Endothelial cell of umbilical vein (primary cell): ENCODE measurements around the gene PTPRF. TPM values are rescaled to one million over a fixed set of nuclear protein-coding genes. Genes with fewer than 3 reads are reported as not detected.

Experiments used
- BruUV-seq: library from RNA; stranded (reverse); fragments of 400-500 nt; replicated peaks from 2 replicates; lab custom pipeline; 2021; lab: Mats Ljungman, UMichigan
- CTCF ChIA-PET: fragments of 300-600, 350-600 bp; sonication (Branson Sonifier 250); formaldehyde crosslinking; loops from one replicate; lab custom pipeline; 2021; ENCODE audit warnings: antibody characterized with exemption, inconsistent platforms; lab: Charles Lee
- POLR2A ChIA-PET: fragments of 300-600, 350-600 bp; sonication (Branson Sonifier 250); formaldehyde crosslinking; loops from one replicate; lab custom pipeline; 2021; ENCODE audit warnings: antibody characterized with exemption, inconsistent platforms; lab: Charles Lee
- DNase-seq: peaks from one replicate; pipeline ENCODE4 v3.0.0-alpha.2; 2011; ENCODE audit warnings: low read depth, low spot score
- FAIRE-seq: peaks from 2 replicates; lab custom pipeline; 2011; peaks lifted over from hg19 to GRCh38; lab: Jason Lieb, UNC
- H2AFZ ChIP-seq: 2 replicates; pipeline ENCODE4 v1.6.0; 2012; ENCODE audit warnings: low read depth, low read length, control low read depth, inconsistent platforms
- H3K27ac ChIP-seq: 2 replicates; pipeline ENCODE4 v1.5.1; 2011; ENCODE audit warnings: low read depth, mild to moderate bottlenecking, control low read depth, low read length, moderate library complexity; ENCODE audit not compliant: insufficient read depth
- H3K27me3 ChIP-seq, 2 experiments: 2 replicates each; pipeline versions ENCODE4 v1.6.0 to v1.6.1; 2011; ENCODE audit warnings: low read length in 2 of 2, mixed read lengths in 1 of 2; ENCODE audit not compliant: control insufficient read depth in 2 of 2, insufficient read depth in 2 of 2
- H3K36me3 ChIP-seq, 2 experiments: 2 replicates in 1 of 2; 3 replicates in 1 of 2; pipeline ENCODE4 v1.5.1; 2011; ENCODE audit warnings: low read length in 2 of 2, mild to moderate bottlenecking in 1 of 2, moderate library complexity in 1 of 2; ENCODE audit not compliant: control insufficient read depth in 2 of 2, insufficient read depth in 2 of 2; ENCODE audit errors: extremely low read depth in 1 of 2
- H3K4me1 ChIP-seq: 3 replicates; pipeline ENCODE4 v1.5.1; 2011; ENCODE audit warnings: mild to moderate bottlenecking, low read length; ENCODE audit not compliant: control insufficient read depth, insufficient read depth; ENCODE audit errors: extremely low read depth
- H3K4me2 ChIP-seq: 2 replicates; pipeline ENCODE4 v1.6.1; 2011; ENCODE audit warnings: low read length, control low read depth, mixed read lengths; ENCODE audit not compliant: insufficient read depth
- H3K4me3 ChIP-seq, 3 experiments: fragments of 200-600 bp in 1 of 3; sonication (generic), shearing (Covaris generic) in 1 of 3; replicated peaks in 1 of 3; 2 replicates each; pipeline ENCODE4 v1.5.1; 2011 to 2016; ENCODE audit warnings: control low read depth in 3 of 3, low read length in 3 of 3, mild to moderate bottlenecking in 2 of 3, inconsistent platforms in 1 of 3, low read depth in 1 of 3, moderate library complexity in 1 of 3; ENCODE audit not compliant: insufficient read depth in 1 of 3
- H3K79me2 ChIP-seq: 2 replicates; pipeline ENCODE4 v1.6.0; 2012; ENCODE audit warnings: low read length, inconsistent platforms; ENCODE audit not compliant: control insufficient read depth, insufficient read depth
- H3K9ac ChIP-seq: replicated peaks from 2 replicates; pipeline ENCODE3; 2011; ENCODE audit warnings: low read length, control low read depth; ENCODE audit not compliant: insufficient read depth; ENCODE audit errors: extremely low read depth
- H3K9me1 ChIP-seq: replicated peaks from 3 replicates; pipeline ENCODE4 v1.6.0; 2011; ENCODE audit warnings: mild to moderate bottlenecking, low read length; ENCODE audit not compliant: control insufficient read depth, insufficient read depth; ENCODE audit errors: extremely low read depth
- H3K9me3 ChIP-seq: replicated peaks from 2 replicates; pipeline ENCODE4 v1.5.1; 2012; ENCODE audit warnings: low read length, inconsistent platforms; ENCODE audit not compliant: control insufficient read depth, insufficient read depth
- H4K20me1 ChIP-seq: replicated peaks from 2 replicates; pipeline ENCODE3; 2011; ENCODE audit warnings: mild to moderate bottlenecking, low read length; ENCODE audit not compliant: control insufficient read depth, insufficient read depth; ENCODE audit errors: extremely low read depth
- FOS ChIP-seq: IDR thresholded peaks from 2 replicates; pipeline ENCODE4 v1.6.1; 2011; ENCODE audit warnings: mild to moderate bottlenecking, low read length, moderate library complexity, borderline replicate concordance; ENCODE audit not compliant: insufficient read depth
- GATA2 ChIP-seq: IDR thresholded peaks from 2 replicates; pipeline ENCODE4 v1.7.0; 2011; ENCODE audit warnings: low read depth, mild to moderate bottlenecking, moderate library complexity, mixed read lengths, low read length; ENCODE audit not compliant: insufficient read length, insufficient read depth
- JUN ChIP-seq: IDR thresholded peaks from 2 replicates; pipeline ENCODE4 v1.6.1; 2011; ENCODE audit warnings: borderline replicate concordance, low read depth; ENCODE audit not compliant: insufficient read length, insufficient read depth
- POLR2AphosphoS5 ChIP-seq: IDR thresholded peaks from 2 replicates; pipeline ENCODE4 v1.6.1; 2012; ENCODE audit warnings: low read depth, mild to moderate bottlenecking, control low read depth, low read length, moderate library complexity; ENCODE audit not compliant: insufficient read depth
- dilution Hi-C: fragments of 300-500 bp; cut with MboI; formaldehyde crosslinking; loops from one replicate; pipeline ENCODE4 v1.15.0; 2019; ENCODE audit warnings: low sequenced_read_pairs; ENCODE audit not compliant: extremely low pct_ligation_motif_present
- intact Hi-C: fragments of 100-400 bp; cut with micrococcal nuclease; formaldehyde crosslinking; loops from one replicate; pipeline ENCODE4 v1.10.0; 2022
- polyA plus RNA-seq, 4 experiments: library from polyadenylated mRNA; depleted of rRNA in 3 of 4; stranded (reverse) in 3 of 4; unstranded in 1 of 4; fragments of >200 nt; gene quantifications; 2 replicates each; pipeline versions ENCODE4 v1.2.1 to v1.2.3, GENCODE V29; 2011 to 2012; ENCODE audit warnings: missing spikeins in 1 of 4
- total RNA-seq: library from RNA; stranded (reverse); gene quantifications from 2 replicates; pipeline ENCODE4 v1.2.3, GENCODE V29; 2021

Gene PTPRF
- total and polyA plus RNA-seq, 2 donors (not counting 3 experiments of a cell fraction or from before 2014, with no cell fraction given) = 217 to 338 TPM

GRCh38 chr1:43511394-43511793 is 19.3 kb upstream of the PTPRF start:
- TF ChIP-seq FOS = no peak
- TF ChIP-seq POLR2AphosphoS5 = no peak
- no peak for TF ChIP-seq JUN
- no peak for TF ChIP-seq GATA2
- H3K9ac ChIP-seq = no peak overlapping the region
- no peak overlapping the region for H3K4me3 ChIP-seq
- H3K79me2 ChIP-seq = no peaks in the 10 kb centered on the region
- dilution Hi-C loops (no loop called here), intact Hi-C loops (no loop called here)
- H3K9me1 ChIP-seq = no peaks in the 10 kb centered on the region
- no peak for DNase-seq
- H3K27me3 ChIP-seq = no peaks in the 10 kb centered on the region
- BruUV-seq = no TSS peak
- FAIRE-seq = no peak
- H3K4me2 ChIP-seq = no peak overlapping the region
- H2AFZ ChIP-seq = no peak overlapping the region
- POLR2A ChIA-PET = no interaction called here
- no peaks in the 10 kb centered on the region for H3K36me3 ChIP-seq
- H3K4me1 ChIP-seq = no peaks in the 10 kb centered on the region
- CTCF ChIA-PET = no interaction called here
- H4K20me1 ChIP-seq = no peaks in the 10 kb centered on the region
- H3K9me3 ChIP-seq = no peaks in the 10 kb centered on the region
- no peak overlapping the region for H3K27ac ChIP-seq

- CTCF ChIA-PET = no interaction called here
These were observed 18.6 kb upstream of the PTPRF start for GRCh38 chr1:43512133-43512532.

More at GRCh38 chr1:43512133-43512532, 18.6 kb upstream of the PTPRF start:
- TF ChIP-seq POLR2AphosphoS5 = no peak
- FAIRE-seq = no peak
- BruUV-seq = no TSS peak
- Histone ChIP-seq H3K27ac (no peak overlapping the region), H3K27me3 (no peaks in the 10 kb centered on the region), H3K9me1 (no peaks in the 10 kb centered on the region), H4K20me1 (no peaks in the 10 kb centered on the region), H3K4me3 (no peak overlapping the region), H3K79me2 (no peaks in the 10 kb centered on the region), H3K9ac (no peak overlapping the region), H3K4me2 (no peak overlapping the region), H3K9me3 (no peaks in the 10 kb centered on the region), H3K36me3 (no peaks in the 10 kb centered on the region), H3K4me1 (no peaks in the 10 kb centered on the region), H2AFZ (no peak overlapping the region)
- POLR2A ChIA-PET = no interaction called here
- dilution Hi-C loops = no loop called here
- intact Hi-C loops = no loop called here
- no peak for DNase-seq
